ENCODE measurements around the gene GULP1.

- TF ChIP-seq, protein P1, sequence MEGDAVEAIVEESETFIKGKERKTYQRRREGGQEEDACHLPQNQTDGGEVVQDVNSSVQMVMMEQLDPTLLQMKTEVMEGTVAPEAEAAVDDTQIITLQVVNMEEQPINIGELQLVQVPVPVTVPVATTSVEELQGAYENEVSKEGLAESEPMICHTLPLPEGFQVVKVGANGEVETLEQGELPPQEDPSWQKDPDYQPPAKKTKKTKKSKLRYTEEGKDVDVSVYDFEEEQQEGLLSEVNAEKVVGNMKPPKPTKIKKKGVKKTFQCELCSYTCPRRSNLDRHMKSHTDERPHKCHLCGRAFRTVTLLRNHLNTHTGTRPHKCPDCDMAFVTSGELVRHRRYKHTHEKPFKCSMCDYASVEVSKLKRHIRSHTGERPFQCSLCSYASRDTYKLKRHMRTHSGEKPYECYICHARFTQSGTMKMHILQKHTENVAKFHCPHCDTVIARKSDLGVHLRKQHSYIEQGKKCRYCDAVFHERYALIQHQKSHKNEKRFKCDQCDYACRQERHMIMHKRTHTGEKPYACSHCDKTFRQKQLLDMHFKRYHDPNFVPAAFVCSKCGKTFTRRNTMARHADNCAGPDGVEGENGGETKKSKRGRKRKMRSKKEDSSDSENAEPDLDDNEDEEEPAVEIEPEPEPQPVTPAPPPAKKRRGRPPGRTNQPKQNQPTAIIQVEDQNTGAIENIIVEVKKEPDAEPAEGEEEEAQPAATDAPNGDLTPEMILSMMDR (conservative IDR thresholded peaks at IDR 0.05; ENCODE audit: low read depth, low read length), result no peak
- no peak for TF ChIP-seq POLR2A (IDR thresholded peaks at IDR 0.05; ENCODE audit: low read depth, low read length)
- TF ChIP-seq, protein P2, sequence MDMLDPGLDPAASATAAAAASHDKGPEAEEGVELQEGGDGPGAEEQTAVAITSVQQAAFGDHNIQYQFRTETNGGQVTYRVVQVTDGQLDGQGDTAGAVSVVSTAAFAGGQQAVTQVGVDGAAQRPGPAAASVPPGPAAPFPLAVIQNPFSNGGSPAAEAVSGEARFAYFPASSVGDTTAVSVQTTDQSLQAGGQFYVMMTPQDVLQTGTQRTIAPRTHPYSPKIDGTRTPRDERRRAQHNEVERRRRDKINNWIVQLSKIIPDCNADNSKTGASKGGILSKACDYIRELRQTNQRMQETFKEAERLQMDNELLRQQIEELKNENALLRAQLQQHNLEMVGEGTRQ (IDR thresholded peaks at IDR 0.05; ENCODE audit: low read depth, low read length), result no peak
- TF ChIP-seq SMC3 (IDR thresholded peaks at IDR 0.05; ENCODE audit: low read depth, low read length), result no peak
- TF ChIP-seq RAD21 (IDR thresholded peaks at IDR 0.05; ENCODE audit: low read length), result no peak
- TF ChIP-seq RCOR1 (IDR thresholded peaks at IDR 0.05; ENCODE audit: insufficient replicate concordance, low read length), result no peak
- TF ChIP-seq MAFK (IDR thresholded peaks at IDR 0.05; ENCODE audit: low read depth, low read length), result no peak
- TF ChIP-seq FOS (IDR thresholded peaks at IDR 0.05; ENCODE audit: low read depth, low read length), result no peak
- no peak for TF ChIP-seq MAZ (IDR thresholded peaks at IDR 0.05; ENCODE audit: borderline replicate concordance, low read depth, low read length)
- TF ChIP-seq CEBPB (IDR thresholded peaks at IDR 0.05; ENCODE audit: low read depth, low read length), result no peak
Observed at GRCh38 chr2:188340257-188340656, 48.6 kb downstream of the GULP1 start.
